MV-4-11 (cell line): Measurements from ENCODE around the gene SPRYD4.

Experiments
- DNase-seq: peaks from one replicate; lab custom pipeline; 2025; lab: John Stamatoyannopoulos, UW

The SPRYD4 gene

DNA sequence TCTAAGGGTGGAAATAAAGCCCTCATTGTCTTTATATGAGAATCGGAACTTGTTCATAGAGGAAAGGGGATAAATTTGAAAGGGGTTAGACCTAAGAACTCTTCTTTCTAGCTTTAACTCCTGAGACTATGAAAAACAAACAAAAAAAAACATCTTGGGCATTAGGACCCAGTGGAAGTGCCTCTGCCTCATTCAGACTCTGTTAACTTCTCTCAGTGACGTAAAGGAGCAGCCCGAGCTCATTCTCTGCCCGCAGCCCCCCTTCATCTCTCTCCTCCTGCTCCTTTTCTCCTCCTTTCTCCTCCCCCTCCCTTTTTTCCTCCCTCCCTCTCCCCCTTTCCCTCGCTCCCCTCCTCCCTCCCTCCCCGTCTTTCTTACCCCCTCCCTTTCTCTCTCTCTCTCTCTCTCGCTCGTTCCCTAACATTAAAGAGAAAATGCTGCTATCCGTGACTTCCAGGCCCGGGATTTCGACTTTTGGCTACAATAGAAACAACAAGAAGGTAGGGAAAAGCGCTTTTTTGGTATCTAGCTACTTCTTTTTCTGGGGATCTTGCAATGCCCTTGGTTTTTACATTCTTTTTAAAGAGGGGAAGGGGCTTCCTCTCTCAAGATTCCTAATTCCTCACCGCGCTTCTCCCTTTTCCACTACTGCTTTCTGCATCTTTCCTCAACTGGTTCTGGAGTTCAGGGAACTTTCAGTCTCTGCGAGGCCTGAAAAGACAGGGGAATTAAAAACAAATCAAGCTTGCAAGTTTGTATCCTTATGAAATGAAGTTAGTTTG lies 53.4 kb downstream of the SPRYD4 start, which contains the start of gene RBMS2:
RBMS2 (plus strand) TSS at position 231 of the 782 bp plus-strand sequence; CDS start at position 435, 204 bp downstream.
- DNase-seq: peak; percentile 16

DNA sequence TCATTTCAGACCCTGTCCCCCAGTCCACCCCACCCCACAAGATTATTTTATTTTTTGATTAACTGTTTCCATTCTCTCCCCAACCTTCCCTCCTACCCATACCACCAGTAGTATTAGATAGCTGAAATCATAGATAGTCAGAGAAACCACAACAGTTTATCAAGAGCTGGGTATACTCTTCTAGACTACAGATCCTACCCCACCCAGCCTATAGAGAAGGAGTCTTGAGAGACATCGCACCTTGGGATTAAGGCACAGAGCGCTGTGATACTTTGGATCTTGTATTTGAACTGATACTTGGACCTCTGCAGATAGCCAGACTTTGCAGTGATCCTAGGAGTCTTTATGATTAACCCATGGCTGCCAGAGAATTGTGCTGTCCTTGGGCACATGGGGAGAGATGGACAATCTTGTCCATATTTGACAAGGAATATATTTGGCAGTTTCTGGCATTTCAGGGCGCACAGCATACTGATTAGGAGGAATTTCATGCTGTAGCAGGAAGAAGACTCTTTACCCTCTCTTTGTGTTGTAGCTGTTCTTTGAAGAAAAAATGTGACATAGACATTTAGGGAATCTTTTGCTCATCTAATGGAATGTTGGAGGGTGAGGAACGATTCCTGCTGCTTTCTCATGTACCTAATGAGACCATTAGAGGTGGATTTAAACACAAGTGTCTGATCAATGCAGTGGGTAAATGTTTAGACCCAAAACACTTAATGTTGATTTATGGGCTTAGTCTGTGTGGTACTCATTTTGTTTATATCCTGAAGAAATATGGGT lies 54.2 kb downstream of the SPRYD4 start:
- DNase-seq: no peak

DNA sequence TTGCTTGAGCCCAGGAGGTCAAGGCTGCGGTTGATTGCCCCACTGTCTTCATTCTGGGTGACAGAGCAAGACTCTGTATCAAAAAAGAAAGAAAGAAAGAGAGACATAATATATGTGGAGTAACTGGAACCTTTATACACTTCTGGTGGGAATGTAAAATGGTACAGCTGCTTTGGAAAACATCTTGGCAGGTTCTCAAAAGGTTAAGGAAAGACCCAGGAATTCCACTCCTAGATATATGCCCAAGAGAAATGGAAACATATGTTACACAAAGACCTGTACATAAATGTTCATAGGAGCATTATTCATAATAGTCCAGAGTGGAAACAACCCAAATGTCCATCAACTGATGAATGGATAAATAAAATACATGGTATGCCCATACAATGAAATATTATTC lies 60.5 kb downstream of the SPRYD4 start:
- DNase-seq: no peak
